Measurements from ENCODE around the gene CHRNG. TPM values are rescaled to one million over a fixed set of nuclear protein-coding genes. Genes with fewer than 3 reads are reported as not detected.

The CHRNG gene
- total and polyA plus RNA-seq, 9 donors = not detected

DNA sequence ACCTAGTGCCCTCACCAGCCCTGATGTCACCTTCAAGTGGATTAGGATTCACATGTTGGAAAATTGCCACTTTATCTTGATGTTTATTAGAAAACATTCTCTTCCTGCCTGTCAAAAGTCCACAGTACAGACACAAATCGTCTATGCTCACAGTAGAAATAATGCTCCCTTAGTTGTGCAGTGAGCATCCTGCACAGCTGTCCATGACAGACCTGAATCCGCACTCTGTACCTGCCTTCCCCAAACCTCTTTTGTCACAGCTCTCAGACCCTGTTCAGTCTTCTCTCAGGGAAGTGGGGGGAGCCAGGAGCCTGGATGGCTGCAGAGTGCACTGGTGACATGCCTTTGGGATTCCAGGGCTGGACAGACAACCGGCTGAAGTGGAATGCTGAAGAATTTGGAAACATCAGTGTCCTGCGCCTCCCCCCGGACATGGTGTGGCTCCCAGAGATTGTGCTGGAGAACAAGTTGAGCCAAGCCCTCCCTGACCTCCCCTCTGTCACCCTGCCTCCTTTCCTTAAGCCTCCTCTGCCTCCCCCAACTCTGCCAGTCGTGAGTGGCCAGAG, 11.5 kb upstream of the CHRNG start:
- H3K27me3 ChIP-seq = no peaks in the 10 kb centered on the region
- no peaks in the 10 kb centered on the region for H3K9me3 ChIP-seq
- no peaks in the 10 kb centered on the region for H3K4me1 ChIP-seq (ENCODE audit: insufficient read depth)
- TF ChIP-seq POLR2A (IDR thresholded peaks at IDR 0.05) (no peak), EP300 (IDR thresholded peaks at IDR 0.05) (no peak)
- TF ChIP-seq, protein P1, sequence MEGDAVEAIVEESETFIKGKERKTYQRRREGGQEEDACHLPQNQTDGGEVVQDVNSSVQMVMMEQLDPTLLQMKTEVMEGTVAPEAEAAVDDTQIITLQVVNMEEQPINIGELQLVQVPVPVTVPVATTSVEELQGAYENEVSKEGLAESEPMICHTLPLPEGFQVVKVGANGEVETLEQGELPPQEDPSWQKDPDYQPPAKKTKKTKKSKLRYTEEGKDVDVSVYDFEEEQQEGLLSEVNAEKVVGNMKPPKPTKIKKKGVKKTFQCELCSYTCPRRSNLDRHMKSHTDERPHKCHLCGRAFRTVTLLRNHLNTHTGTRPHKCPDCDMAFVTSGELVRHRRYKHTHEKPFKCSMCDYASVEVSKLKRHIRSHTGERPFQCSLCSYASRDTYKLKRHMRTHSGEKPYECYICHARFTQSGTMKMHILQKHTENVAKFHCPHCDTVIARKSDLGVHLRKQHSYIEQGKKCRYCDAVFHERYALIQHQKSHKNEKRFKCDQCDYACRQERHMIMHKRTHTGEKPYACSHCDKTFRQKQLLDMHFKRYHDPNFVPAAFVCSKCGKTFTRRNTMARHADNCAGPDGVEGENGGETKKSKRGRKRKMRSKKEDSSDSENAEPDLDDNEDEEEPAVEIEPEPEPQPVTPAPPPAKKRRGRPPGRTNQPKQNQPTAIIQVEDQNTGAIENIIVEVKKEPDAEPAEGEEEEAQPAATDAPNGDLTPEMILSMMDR (IDR thresholded peaks at IDR 0.05) = no peak
- no peak for DNase-seq
- WGBS, 3 donors = 65 to 75% (median 69%) methylated on average over 6 of the region's 6 CpGs
- no peak overlapping the region for H3K27ac ChIP-seq
- intact Hi-C loops (cut with DNase I) = loop anchor here in 3 of 4 donors (10.0 kb wide), 2 partner anchors 203 to 603 kb away; partner anchors contain the start of gene NPPC (in 2 of the 3)
- no peak overlapping the region for H3K4me3 ChIP-seq
- no peaks in the 10 kb centered on the region for H3K36me3 ChIP-seq

DNA sequence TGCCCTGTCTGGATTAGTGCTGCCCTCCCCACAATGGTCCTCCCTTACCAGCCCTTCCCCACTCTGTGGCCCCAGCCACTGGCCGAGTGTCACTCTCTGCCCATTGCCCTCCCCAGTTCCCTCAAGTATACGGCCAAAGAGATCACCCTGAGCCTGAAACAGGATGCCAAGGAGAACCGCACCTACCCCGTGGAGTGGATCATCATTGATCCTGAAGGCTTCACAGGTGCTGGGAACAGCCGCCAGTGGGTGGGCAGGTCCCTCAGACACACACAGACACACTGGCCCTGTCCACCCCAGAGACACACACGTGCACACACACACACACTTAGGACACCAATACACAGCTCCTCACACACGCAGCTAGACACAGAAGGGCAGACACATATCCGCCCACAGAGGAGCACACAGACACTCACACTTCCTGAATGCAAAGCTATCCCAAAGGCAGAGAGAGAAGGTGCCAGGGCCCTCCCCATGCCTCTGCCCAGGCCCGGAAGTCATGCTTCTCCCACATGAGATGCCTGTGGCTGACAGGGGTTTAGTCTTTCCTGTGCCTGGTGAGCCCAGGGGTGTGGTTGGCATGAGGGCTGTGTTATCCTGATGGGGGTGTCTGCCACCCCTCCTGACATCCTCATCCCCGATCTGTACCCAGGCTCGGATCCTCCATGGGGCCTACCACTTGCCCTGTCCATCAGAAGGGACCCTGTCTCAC, 10.6 kb upstream of the CHRNG start:
- H3K36me3 ChIP-seq = no peaks in the 10 kb centered on the region

DNA sequence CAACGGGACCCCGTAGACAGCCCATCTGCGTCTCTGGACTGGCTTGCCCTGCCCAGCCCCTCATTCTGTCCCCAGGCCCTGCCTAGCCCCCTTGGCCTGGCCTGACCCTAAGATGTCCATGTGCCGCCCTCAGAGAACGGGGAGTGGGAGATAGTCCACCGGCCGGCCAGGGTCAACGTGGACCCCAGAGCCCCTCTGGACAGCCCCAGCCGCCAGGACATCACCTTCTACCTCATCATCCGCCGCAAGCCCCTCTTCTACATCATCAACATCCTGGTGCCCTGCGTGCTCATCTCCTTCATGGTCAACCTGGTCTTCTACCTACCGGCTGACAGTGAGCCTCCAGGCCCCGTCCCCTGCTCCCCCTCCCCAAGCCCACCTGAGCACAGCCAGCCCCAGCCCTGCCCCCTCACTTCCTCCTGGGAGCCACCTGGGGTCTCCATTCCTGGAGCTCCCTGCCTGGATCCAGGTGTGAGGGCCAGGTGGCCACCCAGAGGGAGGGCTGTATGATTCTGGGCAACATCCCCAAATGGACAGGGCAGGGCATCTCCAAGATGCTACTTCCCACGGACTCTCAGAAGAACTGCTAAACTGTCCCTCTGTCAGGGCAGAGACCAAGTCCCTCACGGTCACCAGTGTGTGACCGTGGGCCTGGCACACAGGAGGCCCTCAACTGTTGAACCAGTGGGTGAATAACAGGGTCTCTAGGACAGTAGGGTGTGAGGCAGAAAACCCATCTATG, 9.5 kb upstream of the CHRNG start:
- H3K9me3 ChIP-seq = no peaks in the 10 kb centered on the region
- H3K27ac ChIP-seq = no peak overlapping the region
- intact Hi-C loops (cut with DNase I) = loop anchor here in 3 of 4 donors (10.0 kb wide), 2 partner anchors 205 to 605 kb away; partner anchors contain the start of gene NPPC (in 2 of the 3)
- DNase-seq = peak in 2 of 5 donors; percentile 5 to 24
- WGBS, 3 donors = 85 to 92% (median 89%) methylated on average over 17 of the region's 17 CpGs
- H3K4me1 ChIP-seq (ENCODE audit: insufficient read depth) = no peaks in the 10 kb centered on the region
- H3K36me3 ChIP-seq = no peaks in the 10 kb centered on the region
- H3K27me3 ChIP-seq = no peaks in the 10 kb centered on the region
- TF ChIP-seq, protein P1 (IDR thresholded peaks at IDR 0.05) = no peak
- TF ChIP-seq EP300 (IDR thresholded peaks at IDR 0.05) (no peak), POLR2A (IDR thresholded peaks at IDR 0.05) (no peak)
- H3K4me3 ChIP-seq = no peak overlapping the region

More for the DNA sequence above, 10.6 kb upstream of the CHRNG start:
- H3K27me3 ChIP-seq = no peaks in the 10 kb centered on the region
- 79 to 83% (median 81%) methylated on average over 11 of the region's 11 CpGs for WGBS, 3 donors
- H3K4me1 ChIP-seq (ENCODE audit: insufficient read depth) = no peaks in the 10 kb centered on the region
- intact Hi-C loops (cut with DNase I) = loop anchor here in 3 of 4 donors (10.0 kb wide), 2 partner anchors 204 to 604 kb away; partner anchors contain the start of gene NPPC (in 2 of the 3)
- no peaks in the 10 kb centered on the region for H3K9me3 ChIP-seq
- H3K4me3 ChIP-seq = no peak overlapping the region
- H3K27ac ChIP-seq = no peak overlapping the region
- TF ChIP-seq, protein P1 (IDR thresholded peaks at IDR 0.05) = no peak
- no peak for TF ChIP-seq POLR2A (IDR thresholded peaks at IDR 0.05)
- TF ChIP-seq EP300 (IDR thresholded peaks at IDR 0.05) = no peak
- DNase-seq = no peak

DNA sequence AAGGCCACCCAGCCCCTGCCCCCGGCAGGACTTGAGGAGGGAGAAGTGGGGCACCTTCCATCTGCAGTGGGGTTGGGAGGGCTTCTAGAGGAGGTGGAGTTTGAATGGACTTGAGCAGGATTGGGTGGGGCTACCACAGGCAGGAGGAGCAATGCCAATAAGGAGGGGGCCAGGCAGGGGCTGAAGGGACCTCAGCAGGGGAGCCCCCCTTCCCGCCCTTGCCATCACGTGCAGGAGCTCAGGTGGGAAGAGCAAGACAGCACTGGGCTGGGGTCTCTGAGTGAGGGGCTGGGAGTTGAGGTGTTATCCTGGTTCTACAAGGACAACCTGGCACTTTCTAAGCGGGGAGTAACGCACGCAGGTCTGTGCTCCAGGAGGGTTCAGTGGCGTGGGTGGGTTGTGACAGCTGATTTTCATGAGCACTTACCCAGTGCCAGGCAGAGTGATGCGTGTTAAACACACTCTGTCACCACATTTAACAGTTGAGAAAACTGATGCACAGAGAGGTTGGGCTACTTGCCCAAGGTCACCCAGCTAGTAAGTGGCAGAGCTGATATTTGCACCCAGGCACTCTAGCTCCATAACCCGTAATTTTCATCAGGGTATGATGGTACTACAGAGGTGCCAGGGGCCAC, 8.7 kb upstream of the CHRNG start:
- 55 to 71% (median 64%) methylated on average over 9 of the region's 9 CpGs for WGBS, 3 donors
- intact Hi-C loops (cut with DNase I) = no loop called here
- H3K4me1 ChIP-seq (ENCODE audit: insufficient read depth) = no peaks in the 10 kb centered on the region
- no peaks in the 10 kb centered on the region for H3K27me3 ChIP-seq
- no peaks in the 10 kb centered on the region for H3K36me3 ChIP-seq
- H3K9me3 ChIP-seq = no peaks in the 10 kb centered on the region
- H3K4me3 ChIP-seq = no peak overlapping the region
- DNase-seq = peak in 2 of 5 donors; percentile 9 to 17
- TF ChIP-seq, protein P1 (IDR thresholded peaks at IDR 0.05) = no peak
- TF ChIP-seq POLR2A (IDR thresholded peaks at IDR 0.05) (no peak), EP300 (IDR thresholded peaks at IDR 0.05) (no peak)
- H3K27ac ChIP-seq = no peak overlapping the region

All from ovary (tissue), 9 donors.